GM13976 (cell line): ENCODE data around the gene SUFU.

ENCODE experiments used
- DNase-seq: peaks from one replicate; pipeline ENCODE4 v3.0.0; 2012; ENCODE audit warnings: low spot score
- in situ Hi-C: fragments of 300-500 bp; cut with MboI; formaldehyde crosslinking; loops from one replicate; pipeline ENCODE4 v1.12.0; 2022; ENCODE audit warnings: low sequenced_read_pairs, mixed read lengths, inconsistent platforms; ENCODE audit not compliant: unreplicated experiment
- TF ChIP-seq, protein P1 (sequence below): IDR thresholded peaks from 2 replicates; pipeline ENCODE4 v1.5.1; 2012; ENCODE audit warnings: borderline replicate concordance, mild to moderate bottlenecking; ENCODE audit not compliant: insufficient read depth; ENCODE audit errors: extremely low read depth, missing control alignments, control extremely low read depth

SUFU gene

DNA sequence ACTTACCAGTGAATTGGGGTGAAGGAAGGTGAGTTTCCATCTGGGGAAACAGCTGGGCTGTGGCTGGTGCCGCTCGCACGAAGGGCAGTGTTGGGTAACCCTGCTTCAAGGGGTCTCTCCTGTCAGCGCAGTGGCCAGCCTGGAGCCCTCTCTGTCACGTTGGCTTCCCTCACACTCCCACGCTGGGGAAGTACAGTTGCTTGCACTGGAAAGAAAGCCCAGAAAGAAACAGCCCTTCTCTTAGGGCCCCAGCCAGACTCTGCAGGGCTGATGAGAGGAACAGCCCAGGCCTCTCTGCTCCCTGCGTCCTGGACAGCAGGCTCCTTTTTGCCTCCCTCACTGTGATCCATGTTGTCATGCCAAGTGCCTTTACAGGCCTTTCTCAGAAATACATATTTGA is 100.2 kb downstream of the SUFU start:
- DNase-seq, result no peak
- in situ Hi-C loops, result no loop called here
- TF ChIP-seq, protein P1, sequence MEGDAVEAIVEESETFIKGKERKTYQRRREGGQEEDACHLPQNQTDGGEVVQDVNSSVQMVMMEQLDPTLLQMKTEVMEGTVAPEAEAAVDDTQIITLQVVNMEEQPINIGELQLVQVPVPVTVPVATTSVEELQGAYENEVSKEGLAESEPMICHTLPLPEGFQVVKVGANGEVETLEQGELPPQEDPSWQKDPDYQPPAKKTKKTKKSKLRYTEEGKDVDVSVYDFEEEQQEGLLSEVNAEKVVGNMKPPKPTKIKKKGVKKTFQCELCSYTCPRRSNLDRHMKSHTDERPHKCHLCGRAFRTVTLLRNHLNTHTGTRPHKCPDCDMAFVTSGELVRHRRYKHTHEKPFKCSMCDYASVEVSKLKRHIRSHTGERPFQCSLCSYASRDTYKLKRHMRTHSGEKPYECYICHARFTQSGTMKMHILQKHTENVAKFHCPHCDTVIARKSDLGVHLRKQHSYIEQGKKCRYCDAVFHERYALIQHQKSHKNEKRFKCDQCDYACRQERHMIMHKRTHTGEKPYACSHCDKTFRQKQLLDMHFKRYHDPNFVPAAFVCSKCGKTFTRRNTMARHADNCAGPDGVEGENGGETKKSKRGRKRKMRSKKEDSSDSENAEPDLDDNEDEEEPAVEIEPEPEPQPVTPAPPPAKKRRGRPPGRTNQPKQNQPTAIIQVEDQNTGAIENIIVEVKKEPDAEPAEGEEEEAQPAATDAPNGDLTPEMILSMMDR, result no peak

DNA sequence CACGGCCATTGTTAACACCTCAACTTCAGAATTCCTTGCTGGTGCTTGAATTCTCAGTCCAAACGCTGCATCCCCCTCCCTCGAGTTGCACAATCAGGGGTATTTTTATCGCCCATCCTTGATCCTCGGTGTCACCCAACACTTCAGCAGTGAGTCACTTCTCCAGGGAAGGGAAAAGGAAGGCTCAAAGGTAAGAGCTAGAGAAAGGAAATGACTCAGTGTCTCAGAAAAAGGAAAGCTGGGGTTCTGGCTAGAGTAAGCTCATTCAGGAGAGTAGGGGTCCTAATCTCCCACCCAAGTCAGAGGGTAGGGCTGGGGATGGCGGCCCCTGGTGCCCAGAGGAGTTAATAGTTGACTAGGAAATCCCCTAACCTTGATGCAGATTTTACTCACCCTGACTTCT is 100.7 kb downstream of the SUFU start:
- TF ChIP-seq, protein P1, result no peak
- in situ Hi-C loops, result no loop called here
- DNase-seq, result no peak

DNA sequence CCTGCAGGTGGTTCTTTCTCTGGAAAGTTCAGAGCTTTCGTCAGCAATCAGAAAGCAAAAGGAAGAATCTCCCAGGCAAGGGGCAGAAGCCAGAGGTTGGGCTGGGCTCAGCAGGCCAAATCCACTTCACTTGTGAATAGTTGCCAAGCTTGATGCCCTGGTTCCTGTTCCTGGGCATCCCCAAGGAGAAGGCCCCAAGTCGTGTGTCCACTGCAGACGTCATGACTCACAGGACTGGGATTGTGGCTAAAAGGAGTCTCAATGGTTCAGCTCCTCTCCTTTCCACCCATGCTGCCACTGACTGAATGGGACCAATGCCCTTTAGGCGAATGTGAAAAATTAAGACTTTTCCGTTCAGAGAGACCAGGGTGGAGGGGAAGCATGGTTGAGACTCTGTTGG is 101.9 kb downstream of the SUFU start:
- in situ Hi-C loops, result no loop called here
- TF ChIP-seq, protein P1, result no peak
- no peak for DNase-seq

DNA sequence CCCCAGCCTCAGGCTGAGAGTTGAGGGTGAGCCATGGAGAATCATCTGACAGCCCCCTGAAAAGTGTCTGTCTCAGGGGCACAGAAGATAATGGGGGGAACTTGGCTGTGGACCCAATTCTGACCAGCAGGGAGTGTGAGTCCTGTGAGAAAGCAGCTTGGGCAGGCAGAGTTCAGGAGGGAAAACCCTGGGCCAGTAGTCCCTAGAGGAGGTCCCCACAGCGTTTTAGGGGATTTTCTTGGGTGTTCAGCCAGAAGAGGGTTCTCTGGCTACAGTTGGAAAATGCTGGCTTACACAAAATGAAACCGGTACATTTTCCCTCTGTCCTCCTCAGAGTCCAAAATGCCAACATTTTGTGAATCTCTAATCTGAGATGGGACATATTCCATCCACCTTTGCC is 104.7 kb downstream of the SUFU start:
- peak; percentile 73 for DNase-seq
- TF ChIP-seq, protein P1, result no peak
- in situ Hi-C loops, result no loop called here

DNA sequence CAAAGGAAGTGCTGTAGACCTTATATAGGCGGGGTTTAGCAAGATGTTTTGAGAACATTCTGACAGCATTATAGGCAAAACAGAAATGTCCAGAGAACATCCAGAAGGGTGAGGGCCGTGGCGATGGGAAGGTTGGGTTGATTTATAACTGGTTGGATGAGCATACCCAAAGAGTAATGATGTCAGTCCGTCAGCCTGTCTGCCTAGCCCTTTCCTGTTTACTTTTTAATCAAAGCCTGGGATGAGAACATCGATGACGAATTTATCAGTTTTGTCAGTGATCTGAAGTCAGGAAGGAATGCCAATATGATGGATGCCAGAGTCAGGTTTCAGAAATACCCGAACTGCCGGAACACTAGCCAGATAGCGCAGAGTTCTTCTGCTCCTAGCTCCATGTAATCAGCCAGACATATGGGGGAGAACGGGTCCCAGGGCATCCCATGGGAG is 106.7 kb downstream of the SUFU start:
- DNase-seq, result no peak
- in situ Hi-C loops, result no loop called here
- TF ChIP-seq, protein P1, result no peak

DNA sequence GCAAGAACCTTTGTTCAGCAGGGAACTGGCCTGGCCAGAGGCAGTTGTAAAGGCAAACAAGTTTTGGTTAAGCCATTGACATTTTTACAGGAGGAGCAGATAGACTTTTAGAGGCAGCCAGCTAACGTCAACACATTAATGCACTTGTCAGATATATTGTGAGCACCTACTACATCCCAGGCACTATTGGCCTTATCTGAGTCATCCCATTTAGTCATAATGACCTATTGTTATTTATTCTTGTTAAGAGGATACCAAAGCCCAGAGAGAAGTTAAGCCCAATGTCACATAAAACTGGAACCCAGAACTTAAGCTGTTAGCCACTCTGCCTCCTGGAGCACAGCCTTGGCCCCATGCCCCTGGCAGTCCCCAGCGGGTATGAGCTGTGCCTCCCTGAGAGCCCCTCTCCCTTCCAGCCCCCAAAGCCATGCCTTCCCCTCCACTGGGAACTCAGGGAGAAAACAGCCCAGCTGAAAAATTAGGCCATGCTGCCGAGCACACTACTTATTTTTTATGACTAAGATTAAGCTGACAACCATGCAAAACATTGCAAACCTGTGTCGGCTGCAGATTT is 107.8 kb downstream of the SUFU start:
- TF ChIP-seq, protein P1, result no peak
- DNase-seq, result no peak
- in situ Hi-C loops, result no loop called here

DNA sequence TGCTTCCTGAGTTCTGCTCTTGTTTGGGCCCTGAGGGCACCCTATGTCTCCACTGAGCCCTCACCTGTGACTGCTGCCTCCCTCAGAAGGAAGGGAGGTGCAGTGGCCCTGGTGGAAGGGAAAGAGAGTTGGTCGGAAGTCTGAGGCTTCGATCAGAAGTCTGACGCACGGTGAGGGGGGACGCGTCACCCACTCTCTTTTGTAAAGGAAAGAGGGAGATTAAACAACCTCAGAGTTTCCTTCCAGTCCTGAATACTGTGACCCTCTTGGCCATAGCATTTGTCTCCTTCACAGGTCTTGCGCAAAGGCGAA is 109.1 kb downstream of the SUFU start:
- no peak for DNase-seq
- in situ Hi-C loops, result no loop called here
- TF ChIP-seq, protein P1, result no peak
